Measurements from ENCODE around the gene ZNF606.
"Not testable (repeated sequence)": the region's sequence is repeated elsewhere in the genome, so short reads cannot be mapped to it uniquely, and the experiment has no call there.

The ZNF606 gene

DNA sequence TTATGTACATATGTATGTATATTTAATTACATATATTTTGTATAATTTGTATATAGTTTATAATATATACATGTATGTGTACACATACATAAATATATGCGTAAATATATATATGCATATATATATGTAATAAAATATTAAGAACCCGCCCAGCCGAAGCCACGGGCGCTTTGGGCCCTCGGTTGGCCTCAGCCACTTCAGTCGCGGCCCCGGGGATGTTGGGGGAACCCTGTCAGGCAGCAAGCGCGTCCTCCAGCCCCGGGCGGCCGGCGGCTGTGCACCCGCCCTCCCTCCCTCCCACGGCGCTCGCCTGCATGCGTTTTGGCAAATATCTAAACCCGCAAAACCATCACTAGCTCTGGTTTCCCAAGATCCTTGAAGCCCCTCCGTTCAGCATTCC is 7.9 kb upstream of the ZNF606 start:
- no peak for DNase-seq (ENCODE audit: low read depth in 2 of 3, low spot score in 2 of 3)

DNA sequence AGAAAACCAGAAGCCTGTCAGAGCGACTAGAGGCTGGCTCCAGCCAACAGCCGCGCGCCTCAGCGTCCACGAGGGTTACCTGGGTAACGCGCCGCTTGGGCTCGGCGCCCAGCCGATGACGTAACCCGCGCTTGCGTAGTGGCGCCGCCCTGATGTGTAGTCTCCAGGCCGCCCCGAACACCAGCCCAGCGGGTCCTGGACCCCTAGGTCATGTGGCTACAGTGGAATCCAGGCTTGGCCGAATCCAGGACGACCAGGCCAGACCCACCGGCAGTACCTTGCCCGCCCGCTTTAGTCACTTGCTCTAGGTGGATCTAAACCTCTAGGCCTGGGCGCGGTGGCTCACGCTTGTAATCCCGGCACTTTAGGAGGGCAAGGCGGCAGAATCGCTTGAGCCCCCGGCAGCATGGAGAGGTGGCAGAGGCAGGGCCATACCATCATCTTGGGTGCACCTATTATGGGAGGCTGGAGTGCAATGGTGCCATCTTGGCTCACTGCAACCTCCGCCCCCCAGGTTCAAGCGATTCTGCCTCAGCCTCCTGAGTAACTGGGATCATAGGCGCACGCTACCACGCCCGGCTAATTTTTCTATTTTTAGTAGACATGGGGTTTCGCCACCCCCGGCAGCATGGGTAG is 7.2 kb upstream of the ZNF606 start:
- DNase-seq (ENCODE audit: low read depth in 2 of 3, low spot score in 2 of 3), result peak in 2 of 3 experiments; percentile 12 to 37

DNA sequence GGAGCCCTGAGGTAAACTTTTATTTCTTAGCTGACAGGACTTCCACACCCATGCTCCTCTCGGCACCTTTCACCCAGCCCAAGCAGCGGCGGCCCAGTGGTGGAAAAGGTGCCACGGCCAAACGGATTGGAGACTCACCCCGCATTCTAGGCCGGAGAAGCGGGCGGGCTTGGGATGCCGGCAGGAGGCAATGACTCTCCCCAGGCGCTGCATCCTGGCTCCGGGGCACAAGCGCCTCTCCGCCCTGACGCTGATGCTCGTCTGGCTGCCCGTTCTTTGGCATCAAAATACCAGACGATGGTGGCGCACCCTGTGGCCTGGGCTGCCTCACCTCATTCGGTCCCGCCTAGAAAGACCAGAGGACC is 6.7 kb upstream of the ZNF606 start:
- DNase-seq (ENCODE audit: low read depth in 2 of 3, low spot score in 2 of 3), result no peak

DNA sequence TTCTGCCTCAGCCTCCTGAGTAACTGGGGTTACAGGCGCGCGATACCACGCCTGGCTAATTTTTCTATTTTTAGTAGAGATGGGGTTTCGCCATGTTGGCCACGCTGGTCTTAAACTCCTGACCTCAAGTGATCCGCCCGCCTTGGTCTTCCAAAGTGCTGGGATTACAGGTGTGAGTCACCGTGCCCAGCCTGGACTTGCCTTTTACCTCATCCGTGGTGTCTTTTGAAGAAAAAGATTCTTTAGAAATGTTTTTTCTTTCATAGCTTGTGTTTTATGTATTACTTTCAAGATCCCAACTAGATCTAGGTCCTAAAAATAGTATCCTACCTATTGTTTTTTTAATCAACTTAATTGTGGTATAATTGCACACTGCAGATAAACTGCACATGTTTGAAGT is 6.3 kb upstream of the ZNF606 start:
- not testable (repeated sequence) for DNase-seq (ENCODE audit: low read depth in 2 of 3, low spot score in 2 of 3)

DNA sequence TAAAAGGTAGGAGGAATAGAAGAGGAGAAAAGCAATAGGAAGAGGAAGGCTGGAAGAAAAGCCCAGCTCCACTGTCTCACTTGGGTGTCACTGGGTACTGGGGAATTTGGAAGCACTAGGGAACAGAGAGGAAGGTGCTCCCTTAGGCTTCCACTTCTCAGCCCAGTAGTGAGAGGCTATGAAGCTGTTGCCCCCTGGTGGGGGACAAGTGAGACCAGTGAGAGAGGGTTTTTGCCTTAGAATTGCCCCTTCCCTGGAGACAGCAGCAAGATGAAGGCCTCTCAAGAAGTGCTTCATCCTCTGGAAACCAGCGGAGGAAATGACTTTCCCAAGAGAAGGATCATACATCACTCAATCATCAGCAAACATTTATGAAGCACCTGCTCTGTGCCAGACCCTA is 4.7 kb upstream of the ZNF606 start:
- DNase-seq (ENCODE audit: low read depth in 2 of 3, low spot score in 2 of 3), result no peak

DNA sequence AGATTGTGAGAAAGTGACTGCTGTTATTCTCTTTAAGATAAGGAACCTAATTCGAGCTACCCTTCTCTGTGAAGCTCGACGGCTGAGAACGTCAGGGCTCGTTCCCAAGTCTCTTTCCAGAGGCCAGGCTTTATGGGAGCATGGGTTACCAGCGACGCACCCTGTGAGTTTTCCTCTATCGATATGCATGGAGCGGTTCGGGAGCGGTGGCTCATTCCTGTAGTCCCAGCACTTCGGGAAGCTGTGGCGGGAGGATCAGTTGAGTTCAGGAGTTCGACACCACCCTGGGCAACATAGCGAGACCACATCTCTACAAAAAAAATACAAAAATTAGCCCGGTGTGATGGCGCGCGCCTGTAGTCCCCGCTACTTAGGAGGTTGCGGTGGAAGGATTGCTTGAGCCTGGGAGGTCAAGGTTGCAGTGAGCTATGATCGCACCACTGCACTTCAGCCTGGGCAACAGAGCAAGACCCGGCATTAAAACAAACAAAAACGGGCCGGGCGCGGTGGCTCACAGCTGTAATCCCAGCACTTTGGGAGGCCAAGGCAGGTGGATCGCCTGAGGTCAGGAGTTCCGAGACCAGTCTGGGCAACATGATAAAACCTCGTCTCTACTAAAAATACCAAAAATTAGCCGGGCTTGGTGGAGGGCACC is 681 bp upstream of the ZNF606 start:
- no peak for DNase-seq (ENCODE audit: low read depth in 2 of 3, low spot score in 2 of 3)

DNA sequence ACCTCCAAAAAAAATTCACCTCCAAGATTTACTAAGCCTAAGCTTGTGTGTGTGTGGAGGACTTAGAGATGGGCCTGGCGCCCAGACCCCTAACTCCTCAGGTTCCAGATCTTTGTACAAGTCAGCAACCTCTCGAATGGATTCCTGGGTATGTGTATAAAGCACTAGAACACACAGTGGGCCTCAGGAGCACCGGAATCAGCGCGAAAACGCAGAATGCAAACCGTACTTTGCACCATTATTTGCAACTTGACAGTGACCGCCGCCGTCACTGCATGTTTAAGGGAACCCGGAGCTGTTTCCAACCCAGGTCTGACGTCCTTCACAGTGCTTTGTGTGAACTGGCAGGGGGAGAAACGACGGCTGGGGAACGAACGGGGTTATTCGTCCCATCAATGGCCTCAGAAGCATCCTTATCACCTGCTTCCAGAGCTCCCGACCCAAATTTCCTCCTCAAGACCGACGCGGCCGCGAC is 688 bp downstream of the ZNF606 start:
- DNase-seq (ENCODE audit: low read depth in 2 of 3, low spot score in 2 of 3), result no peak

DNA sequence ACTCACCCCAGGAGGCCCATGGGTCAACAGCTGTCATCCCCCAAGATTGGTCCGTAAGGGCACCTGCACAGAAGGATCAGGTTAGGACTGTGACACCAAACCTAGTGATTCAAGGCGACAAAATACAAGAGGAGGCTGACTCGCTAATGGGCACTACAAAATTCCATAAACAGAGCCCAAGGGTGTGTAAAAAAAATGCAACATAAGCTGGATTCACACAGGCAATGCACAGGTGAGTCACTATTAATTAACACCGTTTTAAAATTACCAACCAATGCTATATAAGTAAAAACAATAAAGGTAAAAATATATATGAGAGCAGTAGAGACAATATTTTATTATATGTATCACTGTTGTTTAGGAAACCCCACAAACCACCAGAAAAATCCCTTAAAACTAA is 1.9 kb downstream of the ZNF606 start:
- no peak for DNase-seq (ENCODE audit: low read depth in 2 of 3, low spot score in 2 of 3)

DNA sequence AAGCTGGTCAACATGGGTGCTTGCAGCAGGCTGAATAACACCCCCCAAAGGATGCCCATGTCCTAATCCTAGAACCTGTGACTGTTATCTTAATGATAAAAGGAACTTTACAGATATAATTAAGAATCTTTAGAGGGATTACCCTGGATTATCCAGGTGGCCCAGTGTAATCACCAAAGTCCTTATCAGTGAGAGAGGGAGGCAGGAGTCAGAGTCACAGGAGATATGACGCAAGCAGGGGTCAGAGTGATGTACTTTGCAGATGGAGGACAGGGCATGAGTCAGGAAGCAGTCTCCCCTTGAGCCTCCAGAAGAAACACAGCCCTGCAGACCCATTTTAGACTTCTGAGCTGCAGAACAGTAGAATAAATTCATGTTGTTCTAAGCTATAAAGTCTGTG is 9.8 kb downstream of the ZNF606 start:
- DNase-seq (ENCODE audit: low read depth in 2 of 3, low spot score in 2 of 3), result no peak

DNA sequence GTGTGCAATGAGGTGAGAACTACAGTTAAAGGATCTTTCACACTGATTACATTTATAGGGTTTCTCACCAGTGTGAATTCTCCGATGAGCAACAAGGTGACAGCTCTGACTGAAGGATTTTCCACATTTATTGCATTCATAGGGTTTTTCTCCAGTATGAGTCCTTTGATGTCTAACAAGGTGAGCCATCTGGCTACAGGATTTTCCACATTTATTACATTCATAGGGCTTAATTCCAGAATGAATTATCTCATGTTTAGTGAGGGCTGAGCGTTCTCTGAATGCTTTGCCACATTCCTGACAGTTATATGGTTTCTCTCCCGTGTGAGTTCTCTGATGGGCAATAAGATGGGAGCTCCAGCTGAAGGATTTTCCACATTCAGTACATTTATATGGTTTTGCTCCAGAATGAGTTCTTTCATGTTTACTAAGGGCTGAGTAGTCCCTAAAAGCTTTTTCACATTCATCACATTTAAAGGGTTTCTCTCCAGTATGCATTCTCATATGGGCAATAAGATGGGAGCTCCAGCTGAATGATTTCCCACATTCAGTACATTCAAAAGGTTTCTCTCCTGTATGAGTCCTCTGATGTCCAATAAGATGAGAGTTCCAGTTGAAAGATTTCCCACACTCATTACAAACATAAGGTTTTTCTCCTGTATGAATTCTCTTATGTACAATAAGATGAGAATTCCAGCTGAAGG is 23.9 kb downstream of the ZNF606 start:
- no peak for DNase-seq (ENCODE audit: low read depth in 2 of 3, low spot score in 2 of 3)

DNA sequence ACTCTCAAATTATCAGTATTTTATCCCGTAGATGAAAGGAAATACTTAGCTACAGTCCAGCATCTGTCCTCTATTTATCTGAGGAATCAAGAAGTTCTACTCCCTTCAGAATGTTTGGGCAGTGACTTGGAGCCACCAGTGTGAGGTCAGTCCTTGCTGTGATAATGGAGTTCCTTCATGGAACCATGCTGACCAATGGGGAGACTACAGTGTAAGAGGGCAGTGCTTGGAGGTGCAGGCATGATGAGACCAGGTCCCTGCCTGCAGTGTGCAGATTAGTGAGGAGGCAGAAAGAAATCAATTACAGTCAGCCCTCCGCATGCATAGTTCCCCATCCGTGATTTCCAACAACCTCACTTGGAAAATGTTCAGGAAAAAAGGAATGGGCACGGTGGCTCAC is 28.2 kb downstream of the ZNF606 start, which contains the start of gene C19orf18:
Gene C19orf18 (minus strand): TSS at position 101 of the 400 bp plus-strand sequence. CDS start 102 bp downstream, outside the sequence.
- no peak for DNase-seq (ENCODE audit: low read depth in 2 of 3, low spot score in 2 of 3)

DNA sequence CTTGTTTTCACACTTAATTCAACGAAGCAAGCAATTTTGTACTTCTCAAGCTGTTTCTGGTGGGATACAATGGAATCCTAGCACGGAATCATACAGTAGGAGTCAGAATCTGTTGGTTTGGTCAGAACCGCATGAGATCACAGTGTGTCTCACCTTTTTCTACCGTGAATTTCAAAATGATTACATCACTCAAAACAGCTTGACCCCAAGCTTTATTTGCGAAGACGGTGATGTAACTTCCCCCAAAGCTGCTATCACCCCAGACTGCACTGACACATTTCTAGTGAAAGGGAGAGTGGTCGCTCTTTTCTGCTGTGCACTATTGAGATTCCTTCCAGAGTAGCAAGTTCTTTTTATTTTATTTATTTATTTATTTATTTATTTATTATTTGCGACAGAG is 37.9 kb downstream of the ZNF606 start:
- DNase-seq (ENCODE audit: low read depth in 2 of 3, low spot score in 2 of 3), result no peak

DNA sequence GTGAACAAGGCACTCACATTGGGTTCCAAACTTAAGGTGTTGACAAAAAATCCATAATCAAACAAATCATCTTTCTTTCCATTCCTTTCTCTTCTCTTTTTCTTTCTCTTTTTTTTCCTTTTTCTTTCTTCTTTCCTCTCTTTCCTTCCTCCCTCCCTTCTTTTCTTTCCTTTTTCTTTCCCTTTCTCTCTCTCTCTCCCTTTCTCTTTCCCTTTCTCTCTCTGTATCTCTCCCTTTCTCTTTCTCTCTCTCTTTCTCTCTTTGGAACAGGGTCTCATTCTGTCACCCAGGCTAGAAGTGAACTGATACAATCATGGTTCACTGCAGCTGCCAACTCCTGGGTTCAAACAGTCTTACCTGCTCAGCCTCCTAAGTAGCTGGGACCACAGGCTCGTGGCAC is 40.8 kb downstream of the ZNF606 start:
- no peak for DNase-seq (ENCODE audit: low read depth in 2 of 3, low spot score in 2 of 3)

DNA sequence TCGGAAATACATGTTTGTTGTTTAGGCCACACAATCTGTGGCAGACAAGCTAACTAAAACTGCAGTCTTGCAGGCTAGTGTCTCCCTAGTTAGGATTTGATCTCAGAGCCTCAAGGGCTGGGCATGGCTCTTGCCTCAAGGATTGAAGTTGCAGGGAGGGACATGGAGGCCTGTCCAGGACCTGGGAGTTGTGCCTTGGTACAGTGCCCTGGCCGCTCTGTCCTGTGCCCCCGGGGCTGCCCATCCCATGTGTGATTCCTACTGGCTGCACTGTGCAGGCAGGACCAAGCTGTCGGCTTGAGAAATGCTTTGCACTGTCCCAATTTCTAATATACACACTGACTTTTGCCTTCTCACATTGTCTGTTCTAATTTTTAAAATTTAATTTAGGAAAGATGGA is 47.6 kb downstream of the ZNF606 start:
- no peak for DNase-seq (ENCODE audit: low read depth in 2 of 3, low spot score in 2 of 3)

DNA sequence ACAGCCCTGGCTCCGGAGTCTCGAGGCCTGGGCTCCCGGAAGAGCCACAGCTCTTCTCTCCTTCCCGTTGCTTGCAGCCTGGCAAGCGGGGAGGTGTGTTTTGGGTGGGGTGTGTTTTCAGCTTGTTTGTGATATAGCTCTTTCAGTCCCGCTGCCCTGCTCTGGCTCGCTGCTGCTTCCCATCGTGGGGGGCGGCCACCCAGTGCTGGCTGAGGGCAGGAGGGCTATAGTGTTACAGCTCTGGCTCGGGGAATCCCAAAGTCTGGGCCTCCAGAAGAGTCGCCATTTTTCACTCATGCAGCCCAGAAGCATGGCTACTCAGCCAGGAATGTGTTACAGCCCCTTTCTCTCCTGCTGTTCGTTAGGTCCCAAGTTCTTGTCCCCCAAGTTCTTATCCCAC is 52.9 kb downstream of the ZNF606 start:
- DNase-seq (ENCODE audit: low read depth in 2 of 3, low spot score in 2 of 3), result no peak

DNA sequence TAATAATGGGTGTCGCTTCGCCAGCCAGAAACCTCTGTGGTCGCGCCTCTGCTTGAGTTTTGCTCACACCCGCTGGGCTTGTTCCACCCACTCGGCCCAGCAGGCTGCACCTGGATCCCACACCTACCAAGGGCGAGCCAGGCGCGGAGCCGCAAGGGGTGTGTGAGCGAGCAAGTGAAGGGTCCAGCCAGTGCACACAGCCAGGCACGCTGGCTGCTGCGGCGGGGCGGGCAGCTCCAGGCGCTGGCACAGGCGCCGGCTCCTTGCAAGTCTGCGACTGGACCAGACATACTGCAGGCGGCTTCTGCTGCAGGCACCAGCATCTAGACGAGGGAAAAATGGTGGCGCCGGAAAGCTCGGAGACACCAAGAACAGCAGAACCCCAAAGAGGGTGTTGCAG is 53.3 kb downstream of the ZNF606 start:
- no peak for DNase-seq (ENCODE audit: low read depth in 2 of 3, low spot score in 2 of 3)

DNA sequence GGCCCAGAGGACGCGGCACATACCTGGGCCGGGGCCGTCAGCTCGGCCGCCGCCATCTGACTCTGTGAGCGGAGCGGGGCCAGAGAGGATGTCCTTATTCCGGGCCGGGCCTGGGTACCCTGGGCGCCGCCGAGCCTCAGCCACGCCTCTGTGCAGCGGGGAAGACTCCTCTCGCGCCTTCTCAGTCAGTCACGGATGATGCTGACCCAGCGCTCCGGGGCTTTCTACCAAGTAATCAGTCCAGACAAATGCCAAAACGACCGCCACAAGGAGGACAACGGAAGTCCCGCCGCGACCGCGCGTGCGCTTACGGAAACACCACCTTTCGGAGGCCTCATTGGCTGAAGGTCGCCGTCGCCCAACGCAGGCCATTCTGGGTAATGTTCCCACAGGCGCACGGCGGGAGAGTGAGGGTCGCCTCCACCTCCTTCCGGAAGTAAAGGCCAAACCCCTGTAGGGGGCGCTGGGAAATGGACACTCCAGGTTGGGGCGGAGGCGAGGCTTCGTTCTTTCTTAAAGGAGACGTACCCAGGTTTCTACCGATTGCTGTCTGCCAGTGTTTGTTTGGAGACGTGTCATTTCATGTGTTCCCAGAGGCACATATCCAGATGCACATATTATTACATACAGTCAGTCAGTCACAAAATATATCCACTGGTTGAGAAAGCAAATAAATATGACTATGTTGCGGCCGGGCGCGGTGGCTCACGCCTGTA is 55.0 kb downstream of the ZNF606 start, which contains the start of gene ZNF256:
Gene ZNF256 (minus strand): TSS at position 288 of the 716 bp plus-strand sequence. CDS start 232 bp downstream, at position 56.
- DNase-seq (ENCODE audit: low read depth in 2 of 3, low spot score in 2 of 3), result peak; percentile 63 to 79 (median 78)

DNA sequence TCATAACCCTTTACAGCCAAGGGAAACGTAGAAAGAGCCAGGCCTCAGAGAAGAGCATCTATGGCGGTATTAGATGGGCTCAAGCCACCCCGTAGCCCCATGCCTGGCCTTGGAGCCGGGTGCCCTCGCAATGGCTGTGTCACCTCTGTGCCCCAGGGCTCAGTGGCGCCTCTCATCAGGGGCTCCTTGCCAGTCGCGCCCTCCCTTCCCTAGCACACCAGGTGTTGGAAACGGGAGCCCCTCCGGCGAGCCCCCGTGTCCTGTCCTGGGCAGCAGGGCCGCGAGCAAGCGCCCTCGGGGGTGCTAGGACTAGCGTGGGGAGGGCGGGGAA is 55.6 kb downstream of the ZNF606 start:
- DNase-seq (ENCODE audit: low read depth in 2 of 3, low spot score in 2 of 3), result no peak

DNA sequence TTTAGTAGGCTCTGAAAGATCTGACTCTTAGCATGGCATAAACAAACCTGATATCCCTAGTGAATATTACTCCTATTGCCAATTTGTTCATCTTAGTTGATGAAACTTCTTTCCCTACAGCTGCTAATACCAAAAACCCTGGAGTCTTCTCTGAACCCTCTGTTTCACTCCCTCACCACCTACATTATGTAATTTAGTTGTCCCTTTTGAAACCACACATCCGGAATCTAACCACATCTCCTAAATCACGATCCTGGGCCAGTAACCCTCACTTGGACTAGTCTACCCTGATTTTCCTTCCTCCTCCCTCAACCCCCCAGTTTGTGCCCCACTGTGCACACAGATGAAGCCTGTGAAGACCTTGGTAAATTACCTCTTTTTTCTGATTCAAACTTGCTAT is 56.3 kb downstream of the ZNF606 start:
- DNase-seq (ENCODE audit: low read depth in 2 of 3, low spot score in 2 of 3), result no peak

DNA sequence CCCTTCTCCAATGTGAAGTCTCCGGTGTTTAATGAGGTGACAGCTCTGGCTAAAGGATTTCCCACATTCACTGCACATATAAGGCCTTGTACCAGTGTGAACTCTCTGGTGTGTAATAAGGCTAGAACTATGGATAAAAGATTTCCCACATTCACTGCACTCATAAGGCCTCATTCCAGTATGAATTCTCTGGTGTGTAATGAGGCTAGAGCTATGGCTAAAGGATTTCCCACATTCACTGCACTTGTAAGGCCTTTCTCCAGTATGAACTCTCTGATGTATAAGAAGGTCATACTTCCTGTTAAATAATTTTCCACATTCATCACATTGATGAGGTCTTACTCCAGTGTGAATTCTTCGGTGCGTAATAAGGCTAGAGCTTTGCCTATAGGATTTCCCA is 61.0 kb downstream of the ZNF606 start:
- DNase-seq (ENCODE audit: low read depth in 2 of 3, low spot score in 2 of 3), result no peak

DNA sequence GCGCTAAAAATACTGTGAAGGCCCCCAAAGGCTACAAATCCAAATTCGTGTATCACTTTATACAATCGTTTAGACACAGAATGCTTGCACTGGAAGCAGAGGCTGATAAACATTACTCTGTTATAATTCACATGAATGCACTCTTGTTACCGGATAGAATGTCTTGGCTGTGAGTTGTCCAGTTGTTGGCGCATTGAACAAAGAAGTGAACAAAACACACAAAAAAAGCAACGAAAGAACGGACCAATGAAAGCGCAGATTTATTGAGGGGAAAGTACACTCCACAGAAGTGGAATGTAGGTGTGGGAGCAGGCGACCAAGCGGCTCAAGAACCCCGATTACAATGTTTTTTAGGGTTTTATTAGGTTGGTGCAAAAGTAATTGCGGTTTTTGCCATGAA is 66.9 kb downstream of the ZNF606 start:
- DNase-seq (ENCODE audit: low read depth in 2 of 3, low spot score in 2 of 3), result no peak
